ENCODE measurements around the gene COQ8B. TPM values are rescaled to one million over a fixed set of nuclear protein-coding genes. Genes with fewer than 3 reads are reported as not detected.
"Not testable (repeated sequence)": the region's sequence is repeated elsewhere in the genome, so short reads cannot be mapped to it uniquely, and the experiment has no call there.

The COQ8B gene
- total RNA-seq, 1 experiment from 2014 or later = 35.2 TPM

DNA sequence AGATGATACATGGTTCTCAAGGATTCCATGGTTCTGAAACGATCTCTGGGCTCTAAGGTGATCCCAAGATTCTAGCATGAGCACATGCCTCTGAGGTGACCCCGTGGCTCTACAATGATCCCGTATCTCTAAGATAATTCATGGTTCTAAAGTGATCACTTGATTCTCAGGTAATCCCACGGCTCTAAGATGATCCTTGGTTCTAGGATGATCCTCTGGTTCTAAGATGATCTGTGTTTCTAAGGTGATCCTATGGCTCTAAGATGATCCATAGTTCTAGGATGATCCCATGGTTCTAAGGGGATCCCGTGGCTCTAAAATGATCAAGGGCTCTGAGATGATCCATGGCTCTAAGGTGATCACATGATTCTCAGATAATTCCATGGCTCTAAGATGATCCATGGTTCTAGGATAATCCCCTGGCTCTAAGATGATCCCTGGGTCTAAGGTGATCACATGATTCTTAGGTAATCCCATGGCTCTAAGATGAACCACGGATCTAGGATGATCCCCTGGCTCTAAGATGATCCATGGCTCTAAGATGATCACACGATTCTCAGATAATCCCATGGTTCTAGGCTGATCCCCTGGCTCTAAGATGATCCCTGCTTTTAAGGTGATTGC is 47.6 kb downstream of the COQ8B start:
- DNase-seq (ENCODE audit: low spot score) = no peak

DNA sequence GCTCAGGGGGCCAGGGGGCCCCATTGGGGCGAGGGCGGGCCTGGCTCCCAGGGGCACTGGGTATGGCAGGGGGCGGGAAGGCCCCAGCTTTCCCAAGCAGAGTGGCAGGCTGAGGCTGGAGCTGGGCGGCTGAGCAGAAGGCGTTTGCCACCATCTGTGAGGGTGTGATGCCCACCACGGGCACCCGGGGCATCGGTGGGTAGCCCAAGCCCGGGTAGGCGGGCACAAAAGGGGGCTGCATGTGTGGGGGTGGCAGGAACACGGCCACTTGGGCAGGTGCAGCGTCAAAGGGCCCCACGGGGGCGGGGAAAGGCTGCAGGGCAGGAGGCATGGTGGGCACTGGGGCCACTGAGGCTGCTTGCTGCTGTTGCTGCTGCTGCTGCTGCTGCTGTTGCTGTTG is 49.1 kb downstream of the COQ8B start:
- DNase-seq (ENCODE audit: low spot score) = no peak

DNA sequence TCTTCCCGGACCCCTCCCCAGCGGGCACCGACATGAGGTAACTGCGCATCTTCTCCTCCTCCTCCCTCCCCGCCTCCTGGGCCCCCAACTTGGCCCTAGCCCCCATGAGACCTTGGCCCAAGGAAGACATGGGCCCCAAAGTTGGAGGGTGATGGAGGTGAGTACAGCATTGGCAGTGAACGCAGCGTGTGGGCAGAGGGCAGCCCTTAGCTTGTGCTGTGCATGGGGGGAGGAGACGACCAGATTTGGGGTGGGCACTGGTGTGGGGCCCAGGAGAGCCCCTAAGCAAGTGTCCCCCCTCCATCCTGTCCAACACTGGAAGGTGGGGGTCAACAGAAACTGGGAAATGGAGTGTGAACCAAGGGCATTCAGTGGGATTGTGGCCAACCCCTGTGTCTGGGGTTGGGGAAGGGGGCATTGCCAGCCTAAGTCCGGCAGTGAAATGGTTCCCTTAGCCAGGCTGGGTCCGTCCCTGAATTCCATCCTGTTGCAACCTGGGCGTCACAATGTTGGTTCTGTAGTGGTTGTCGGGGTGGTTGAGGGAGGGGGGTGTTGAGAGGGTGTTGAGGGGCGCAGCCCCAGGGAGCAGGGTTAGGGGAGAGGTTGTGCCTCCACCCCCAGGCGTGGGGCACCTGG is 49.8 kb downstream of the COQ8B start:
- no peak for DNase-seq (ENCODE audit: low spot score)

DNA sequence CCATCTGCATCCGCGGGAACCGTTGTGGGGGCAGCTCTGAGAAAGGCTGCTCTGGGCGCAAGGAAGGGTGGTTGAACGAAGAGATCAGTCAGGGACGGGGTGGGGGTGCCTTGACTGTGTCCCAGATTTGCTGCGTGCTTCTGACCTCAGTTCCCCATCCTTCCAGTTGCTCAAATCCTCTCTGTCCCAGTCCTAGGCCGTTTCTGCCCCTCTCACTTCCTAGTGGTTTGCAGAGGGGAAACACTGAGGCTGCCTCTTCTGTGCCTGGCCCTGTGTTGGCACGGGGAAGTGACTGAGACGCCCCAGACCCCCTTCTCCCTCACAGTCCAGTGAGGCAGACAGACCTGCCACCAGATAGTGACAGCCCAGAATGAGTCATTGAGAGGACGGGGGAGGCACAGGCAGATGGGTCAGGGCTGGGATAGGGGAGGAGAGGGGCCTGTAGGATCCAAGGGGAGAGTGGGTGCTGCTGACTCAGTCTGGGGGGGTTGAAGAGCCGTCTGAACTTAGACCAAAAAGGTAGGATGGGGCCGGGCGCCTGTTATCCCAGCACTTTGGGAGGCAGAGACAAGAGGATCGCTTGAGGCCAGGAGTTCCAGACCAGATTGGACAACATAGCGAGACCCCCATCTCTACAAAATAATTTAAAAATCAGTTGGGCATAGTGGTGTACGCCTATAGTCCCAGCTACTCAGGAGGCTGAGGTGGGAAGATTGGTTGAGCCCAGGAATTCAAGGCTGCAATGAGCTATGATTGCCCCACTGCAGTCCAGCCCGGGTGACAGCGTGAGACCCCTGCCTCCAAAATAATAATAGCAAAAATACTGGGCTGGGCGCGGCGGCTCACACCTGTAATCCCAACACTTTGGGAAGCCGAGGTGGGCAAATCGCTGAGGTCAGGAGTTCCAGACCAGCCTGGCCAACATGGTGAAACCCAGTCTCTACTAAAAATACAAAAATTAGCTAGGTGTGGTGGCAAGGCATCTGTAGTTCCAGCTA is 52.7 kb downstream of the COQ8B start:
- DNase-seq (ENCODE audit: low spot score) = peak; percentile 49

- peak; percentile 77 for DNase-seq (ENCODE audit: low spot score)
These were observed 53.6 kb downstream of the COQ8B start for GRCh38 chr19:40662925-40663694.

DNA sequence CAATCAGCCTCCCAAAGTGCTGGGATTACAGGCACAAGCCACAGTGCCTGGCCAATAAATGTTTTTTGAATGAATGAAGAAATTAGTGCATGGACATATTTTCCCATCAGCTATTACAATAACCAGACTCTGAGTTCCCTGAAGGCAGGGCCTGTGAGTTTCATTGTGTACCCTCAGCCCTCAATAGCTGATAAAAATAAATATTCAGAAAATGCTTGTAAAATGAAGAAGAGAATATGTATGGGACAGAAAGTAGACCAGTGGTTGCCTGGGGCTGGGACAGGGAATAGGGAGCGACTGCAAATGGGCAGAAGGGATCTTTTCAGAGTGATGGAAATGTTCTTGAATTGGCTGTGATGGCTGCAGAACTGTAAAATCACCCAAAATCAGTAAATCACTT is 55.1 kb downstream of the COQ8B start:
- no peak for DNase-seq (ENCODE audit: low spot score)

GRCh38 chr19:40659566-40659965 is 57.1 kb downstream of the COQ8B start:
- DNase-seq (ENCODE audit: low spot score) = no peak

- DNase-seq (ENCODE audit: low spot score) = no peak
These were observed 57.6 kb downstream of the COQ8B start for GRCh38 chr19:40659116-40659515.

DNA sequence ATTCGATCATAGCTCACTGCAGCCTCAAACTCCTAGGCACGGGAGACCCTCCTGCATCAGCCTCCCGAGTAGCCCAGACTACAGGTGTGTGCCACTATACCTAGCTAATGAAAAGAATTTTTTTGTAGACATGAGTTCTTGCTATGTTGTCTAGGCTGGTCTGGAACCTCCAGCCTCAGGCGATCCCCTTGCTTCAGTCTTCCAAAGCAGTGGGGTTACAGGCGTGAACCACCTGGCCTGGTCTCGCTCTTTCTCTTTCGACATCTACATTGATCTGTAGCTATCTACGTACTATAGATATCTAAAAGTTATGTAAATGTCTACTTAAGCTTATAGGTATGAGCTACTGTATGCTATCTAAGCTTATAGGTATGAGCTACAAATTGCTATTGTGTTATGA is 58.7 kb downstream of the COQ8B start:
- DNase-seq (ENCODE audit: low spot score) = no peak

- not testable (repeated sequence) for DNase-seq (ENCODE audit: low spot score)
These were observed 61.0 kb downstream of the COQ8B start for GRCh38 chr19:40655684-40656083.

- DNase-seq (ENCODE audit: low spot score) = not testable (repeated sequence)
These were observed 64.4 kb downstream of the COQ8B start for GRCh38 chr19:40652303-40652702.

- peak; percentile 25 for DNase-seq (ENCODE audit: low spot score)
These were observed 65.9 kb downstream of the COQ8B start for GRCh38 chr19:40650749-40651305.

DNA sequence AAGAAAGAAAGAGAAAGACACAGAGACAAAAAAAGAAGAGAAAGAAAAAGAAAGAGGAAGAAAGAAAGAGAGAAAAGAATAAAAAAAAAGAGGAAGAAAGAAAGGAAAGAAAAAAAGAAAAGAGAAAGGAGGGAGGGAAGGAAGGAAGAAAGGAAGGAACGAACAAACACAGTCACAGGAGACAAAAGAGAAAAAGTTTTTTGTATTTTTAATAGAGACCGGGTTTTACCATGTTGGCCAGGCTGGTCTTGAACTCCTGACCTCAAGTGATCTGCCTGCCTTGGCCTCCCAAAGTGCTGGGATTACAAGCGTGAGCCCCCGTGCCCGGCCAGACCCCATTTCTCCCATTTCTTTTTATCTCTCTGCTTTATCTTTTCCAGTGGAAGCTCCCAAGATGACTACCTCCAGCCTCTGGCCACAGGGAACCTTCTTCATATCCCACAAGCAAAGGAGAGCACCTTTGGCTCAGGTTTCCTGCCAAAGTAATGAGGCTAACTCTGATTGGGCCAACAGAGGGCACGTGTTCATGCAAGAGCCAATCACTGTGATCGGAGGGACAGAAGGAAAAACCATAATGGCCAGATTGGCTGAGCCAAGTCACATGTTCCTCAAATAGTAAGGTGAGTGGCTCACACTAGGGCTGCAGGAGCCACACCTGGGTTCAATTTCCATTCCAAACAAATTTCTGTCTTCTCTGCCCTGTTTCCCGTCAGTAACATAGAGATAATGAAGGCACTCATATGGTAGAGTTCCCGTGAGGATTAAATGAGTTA is 66.6 kb downstream of the COQ8B start:
- DNase-seq (ENCODE audit: low spot score) = not testable (repeated sequence)

DNA sequence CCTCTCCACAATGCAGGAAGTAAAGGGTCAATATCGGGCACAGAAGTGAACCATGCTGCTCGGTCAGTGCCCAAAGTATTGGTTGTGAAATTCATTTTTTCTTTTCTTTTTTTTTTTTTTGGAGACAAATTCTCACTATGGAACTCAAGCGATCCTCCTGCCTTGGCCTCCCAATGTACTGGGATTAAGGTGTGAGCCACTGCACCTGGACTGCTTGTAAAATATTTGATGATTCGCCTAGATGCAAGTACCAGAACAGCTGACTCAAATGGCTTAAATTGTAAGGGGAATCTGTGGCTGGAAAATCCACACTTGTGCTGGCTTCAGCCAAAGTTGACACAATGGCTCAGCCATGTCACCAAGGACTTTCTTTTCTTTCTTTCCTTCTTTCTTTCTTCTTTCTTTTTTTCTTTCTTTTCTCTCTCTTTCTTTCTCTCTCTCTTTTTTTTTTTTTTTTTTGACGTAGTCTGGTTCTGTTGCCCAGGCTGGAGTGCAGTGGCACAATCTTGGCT is 69.9 kb downstream of the COQ8B start:
- DNase-seq (ENCODE audit: low spot score) = no peak

DNA sequence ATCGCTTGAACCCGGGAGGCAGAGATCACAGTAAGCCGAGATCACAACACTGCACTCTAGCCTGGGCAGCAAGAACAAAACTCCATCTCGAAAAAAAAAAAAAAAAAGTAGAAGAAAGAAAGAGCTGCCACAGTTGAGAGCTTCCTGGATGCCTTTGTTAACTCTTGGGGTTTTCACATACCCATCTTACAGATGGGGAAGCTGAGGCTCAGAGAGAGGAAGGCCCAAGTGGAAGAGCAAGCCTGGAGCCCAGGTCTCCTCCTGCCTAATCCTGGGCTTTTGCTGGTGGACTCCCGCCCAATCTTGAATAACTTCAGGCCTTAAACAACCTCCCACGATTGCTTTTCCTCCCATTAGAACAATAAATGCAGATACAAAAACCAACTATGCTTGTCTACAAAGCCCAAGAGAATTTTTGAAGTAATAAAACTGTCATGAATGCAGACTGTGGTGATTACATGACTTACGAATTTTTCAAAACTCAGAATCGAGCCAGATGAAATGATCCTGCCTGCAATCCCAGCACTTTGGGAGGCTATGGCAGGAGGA is 73.9 kb downstream of the COQ8B start:
- no peak for DNase-seq (ENCODE audit: low spot score)

DNA sequence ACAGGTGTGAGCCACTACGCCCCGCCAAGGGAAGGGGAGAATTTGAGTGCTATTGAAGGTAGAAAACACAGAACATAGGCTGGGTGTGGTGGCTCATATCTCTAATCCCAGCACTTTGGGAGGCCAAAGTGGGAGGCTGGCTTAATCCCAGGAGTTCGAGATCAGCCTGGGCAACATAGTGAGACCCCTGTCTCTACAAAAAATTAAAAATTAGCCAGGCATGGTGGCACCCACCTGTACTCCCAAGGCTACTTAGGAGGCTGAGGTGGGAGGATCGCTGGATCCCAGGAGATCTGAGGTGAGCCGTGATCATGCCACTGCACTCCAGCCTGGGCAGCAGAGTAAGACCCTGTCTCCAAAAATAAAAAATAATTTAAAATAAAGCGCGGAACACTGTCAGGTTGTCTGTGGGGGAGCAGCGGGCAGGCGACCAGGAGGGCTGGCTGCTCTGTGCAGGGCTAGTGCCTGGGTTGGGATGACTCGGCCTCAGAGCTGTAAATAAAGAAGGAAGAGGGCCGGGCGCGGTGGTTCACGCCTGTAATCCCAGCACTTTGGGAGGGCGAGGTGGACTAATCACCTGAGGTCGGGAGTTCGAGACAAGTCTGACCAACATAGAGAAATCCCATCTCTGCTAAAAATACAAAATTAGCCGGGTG is 74.5 kb downstream of the COQ8B start:
- no peak for DNase-seq (ENCODE audit: low spot score)
